AG04450 (cell line): ENCODE data around the gene SAMD4B. TPM values are rescaled to one million over a fixed set of nuclear protein-coding genes. Genes with fewer than 3 reads are reported as not detected.

Experiments used
- CTCF ChIA-PET: fragments of 300-600, 350-600 bp; formaldehyde crosslinking; extraction: SDS; loops from one replicate; lab custom pipeline; 2022; ENCODE audit warnings: antibody characterized with exemption, inconsistent platforms; lab: Charles Lee
- POLR2A ChIA-PET: fragments of 350-600 bp; formaldehyde crosslinking; extraction: SDS; loops from one replicate; lab custom pipeline; 2021; ENCODE audit warnings: antibody characterized with exemption, inconsistent platforms; lab: Yijun Ruan, JAX
- DNase-seq: peaks from one replicate; pipeline ENCODE4 v3.0.0-alpha.2; 2011; ENCODE audit warnings: low read depth, low spot score
- H3K27ac ChIP-seq: one replicate; pipeline ENCODE4 v1.5.1; 2012; ENCODE audit warnings: low read depth, low read length, control low read depth
- H3K27me3 ChIP-seq: one replicate; pipeline ENCODE4 v1.6.0; 2012; ENCODE audit warnings: low read length; ENCODE audit not compliant: control insufficient read depth, insufficient read depth
- H3K4me3 ChIP-seq: 2 replicates; pipeline ENCODE4 v1.5.1; 2011; ENCODE audit warnings: mild to moderate bottlenecking, low read depth, low read length, control low read depth
- H3K9me3 ChIP-seq: 2 replicates; pipeline ENCODE4 v1.5.1; 2012; ENCODE audit warnings: low read length; ENCODE audit not compliant: control insufficient read depth, insufficient read depth
- polyA plus RNA-seq: library from polyadenylated mRNA; depleted of rRNA; stranded (reverse); fragments of >200 nt; gene quantifications from 2 replicates; pipeline ENCODE4 v1.2.3, GENCODE V29; 2011
- TF ChIP-seq, protein P1 (sequence below): IDR thresholded peaks from 2 replicates; pipeline ENCODE4 v1.5.1; 2011; ENCODE audit warnings: low read depth, low read length, control low read depth, inconsistent platforms

The SAMD4B gene
- polyA plus RNA-seq, 1 experiment, result 33.4 TPM

DNA sequence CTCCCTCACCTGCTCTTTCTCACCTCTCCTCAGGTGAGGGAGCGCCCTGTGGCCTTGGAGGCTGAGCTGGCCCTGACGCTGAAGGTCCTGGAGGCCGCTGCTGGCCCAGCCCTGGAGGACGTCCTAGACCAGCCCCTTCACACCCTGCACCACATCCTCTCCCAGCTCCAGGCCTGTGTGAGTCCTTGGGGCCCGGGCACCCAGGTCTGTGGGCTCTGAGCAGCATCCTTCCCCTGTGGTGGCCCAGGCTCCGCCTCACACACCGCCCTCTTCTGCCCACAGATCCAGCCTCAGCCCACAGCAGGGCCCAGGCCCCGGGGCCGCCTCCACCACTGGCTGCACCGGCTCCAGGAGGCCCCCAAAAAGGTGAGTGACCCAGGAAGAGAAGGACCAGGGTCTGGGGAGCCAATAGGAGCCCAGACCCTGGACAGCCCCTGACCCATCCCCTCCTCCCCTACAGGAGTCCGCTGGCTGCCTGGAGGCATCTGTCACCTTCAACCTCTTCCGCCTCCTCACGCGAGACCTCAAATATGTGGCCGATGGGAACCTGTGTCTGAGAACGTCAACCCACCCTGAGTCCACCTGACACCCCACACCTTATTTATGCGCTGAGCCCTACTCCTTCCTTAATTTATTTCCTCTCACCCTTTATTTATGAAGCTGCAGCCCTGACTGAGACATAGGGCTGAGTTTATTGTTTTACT, 44.1 kb upstream of the SAMD4B start:
- ChIA-PET POLR2A (no interaction called here), CTCF (no interaction called here)
- Histone ChIP-seq H3K27ac (no peak overlapping the region), H3K9me3 (no peaks in the 10 kb centered on the region), H3K4me3 (no peak overlapping the region), H3K27me3 (peaks cover 15% of the 10 kb centered on the region)
- TF ChIP-seq, protein P1, sequence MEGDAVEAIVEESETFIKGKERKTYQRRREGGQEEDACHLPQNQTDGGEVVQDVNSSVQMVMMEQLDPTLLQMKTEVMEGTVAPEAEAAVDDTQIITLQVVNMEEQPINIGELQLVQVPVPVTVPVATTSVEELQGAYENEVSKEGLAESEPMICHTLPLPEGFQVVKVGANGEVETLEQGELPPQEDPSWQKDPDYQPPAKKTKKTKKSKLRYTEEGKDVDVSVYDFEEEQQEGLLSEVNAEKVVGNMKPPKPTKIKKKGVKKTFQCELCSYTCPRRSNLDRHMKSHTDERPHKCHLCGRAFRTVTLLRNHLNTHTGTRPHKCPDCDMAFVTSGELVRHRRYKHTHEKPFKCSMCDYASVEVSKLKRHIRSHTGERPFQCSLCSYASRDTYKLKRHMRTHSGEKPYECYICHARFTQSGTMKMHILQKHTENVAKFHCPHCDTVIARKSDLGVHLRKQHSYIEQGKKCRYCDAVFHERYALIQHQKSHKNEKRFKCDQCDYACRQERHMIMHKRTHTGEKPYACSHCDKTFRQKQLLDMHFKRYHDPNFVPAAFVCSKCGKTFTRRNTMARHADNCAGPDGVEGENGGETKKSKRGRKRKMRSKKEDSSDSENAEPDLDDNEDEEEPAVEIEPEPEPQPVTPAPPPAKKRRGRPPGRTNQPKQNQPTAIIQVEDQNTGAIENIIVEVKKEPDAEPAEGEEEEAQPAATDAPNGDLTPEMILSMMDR, result no peak
- no peak for DNase-seq

GRCh38 chr19:39299404-39299803, 42.8 kb upstream of the SAMD4B start:
- ChIA-PET CTCF (no interaction called here), POLR2A (interaction anchor here (1.0 kb wide), 1 partner anchor 43 kb away, joined by 3 read pairs; the partner anchor contains the start of gene SAMD4B)
- TF ChIP-seq, protein P1, result no peak
- Histone ChIP-seq H3K9me3 (no peaks in the 10 kb centered on the region), H3K4me3 (no peak overlapping the region), H3K27ac (no peak overlapping the region), H3K27me3 (peaks cover 23% of the 10 kb centered on the region)
- DNase-seq, result no peak

GRCh38 chr19:39299832-39300231, 42.4 kb upstream of the SAMD4B start:
- Histone ChIP-seq H3K4me3 (no peak overlapping the region), H3K27me3 (peaks cover 26% of the 10 kb centered on the region), H3K9me3 (no peaks in the 10 kb centered on the region), H3K27ac (no peak overlapping the region)
- CTCF ChIA-PET, result no interaction called here
- no peak for DNase-seq
- POLR2A ChIA-PET, result interaction anchor here (1.0 kb wide), 1 partner anchor 42 kb away, joined by 3 read pairs; the partner anchor contains the start of gene SAMD4B
- TF ChIP-seq, protein P1, result no peak

GRCh38 chr19:39301021-39301420, 41.2 kb upstream of the SAMD4B start:
- CTCF ChIA-PET, result no interaction called here
- no peaks in the 10 kb centered on the region for H3K9me3 ChIP-seq
- H3K27ac ChIP-seq, result no peak overlapping the region
- H3K27me3 ChIP-seq, result peaks cover 33% of the 10 kb centered on the region
- DNase-seq, result no peak
- TF ChIP-seq, protein P1, result no peak
- POLR2A ChIA-PET, result no interaction called here
- no peak overlapping the region for H3K4me3 ChIP-seq

DNA sequence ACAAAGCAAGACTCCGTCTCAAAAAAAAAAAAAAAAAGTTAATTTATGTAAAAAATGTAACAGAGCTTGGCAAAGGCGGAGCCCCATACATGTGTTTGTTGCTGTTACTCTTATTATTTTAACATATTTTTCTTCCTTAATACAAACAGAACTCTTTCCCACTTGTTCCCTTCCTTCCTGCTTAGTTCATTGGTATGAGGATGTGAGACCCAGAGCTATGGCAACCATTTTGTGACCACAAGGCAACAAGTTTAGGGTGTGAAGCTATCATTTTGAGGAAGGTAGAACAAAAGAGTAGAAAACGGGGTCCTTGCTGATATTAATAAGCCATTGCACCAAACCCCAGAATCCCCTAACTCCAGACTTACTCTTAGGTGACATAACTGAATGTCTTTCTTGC, 40.7 kb upstream of the SAMD4B start:
- Histone ChIP-seq H3K4me3 (no peak overlapping the region), H3K27me3 (peaks cover 35% of the 10 kb centered on the region), H3K9me3 (no peaks in the 10 kb centered on the region), H3K27ac (no peak overlapping the region)
- no peak for DNase-seq
- POLR2A ChIA-PET, result no interaction called here
- CTCF ChIA-PET, result no interaction called here
- TF ChIP-seq, protein P1, result no peak
